HG02981 (cell line): ENCODE results near the gene CSTF2.
"Not testable (repeated sequence)": the region's sequence is repeated elsewhere in the genome, so short reads cannot be mapped to it uniquely, and the experiment has no call there.

ENCODE experiments used
- ATAC-seq: cut with Tn5 transposase; IDR thresholded peaks from one replicate; pipeline ENCODE4 v1.9.1; 2021; ENCODE audit warnings: mild to moderate bottlenecking, moderate library complexity; ENCODE audit not compliant: unreplicated experiment

CSTF2 gene

DNA sequence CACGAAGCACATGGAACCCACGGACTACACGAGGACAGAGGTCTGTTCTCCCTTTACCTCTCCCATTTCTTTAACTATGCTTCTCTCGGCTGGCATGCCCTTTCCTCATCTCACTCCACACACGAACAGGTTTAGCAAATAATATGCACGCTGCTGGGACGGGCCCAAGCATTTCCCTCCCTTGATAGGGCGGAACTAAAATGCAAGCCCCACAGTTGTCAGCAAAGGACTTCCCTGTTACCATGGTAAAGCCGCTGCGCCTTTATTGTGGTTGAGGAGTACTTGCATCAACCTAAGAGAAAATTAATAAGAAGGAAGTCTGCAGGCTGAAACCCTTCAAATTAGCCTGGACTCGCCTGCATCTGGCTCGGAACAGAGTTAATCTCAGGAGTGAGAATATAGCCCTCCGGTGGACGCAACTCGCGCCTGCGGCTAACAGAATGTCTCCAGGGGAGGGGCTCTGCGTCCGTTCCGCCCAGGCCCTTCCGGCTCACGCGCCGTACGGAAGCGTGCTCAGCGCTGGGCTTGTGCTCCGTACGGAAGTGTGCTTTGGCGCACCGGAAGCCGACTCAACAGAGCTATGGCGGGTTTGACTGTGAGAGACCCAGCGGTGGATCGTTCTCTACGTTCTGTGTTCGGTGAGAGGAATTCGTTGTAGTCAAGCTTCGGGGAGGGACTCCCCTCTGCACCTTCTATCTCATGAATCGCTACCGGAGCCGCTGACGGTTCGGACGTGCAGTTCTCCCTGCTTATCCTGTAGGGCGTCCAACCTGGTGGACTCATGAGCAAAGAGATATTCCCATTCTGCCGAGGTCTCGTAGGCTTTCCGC is at the start of gene CSTF2:
TSS of gene CSTF2 (plus strand) at position 555 of the 830 bp plus-strand sequence. CDS start at position 581, 26 bp downstream.
- ATAC-seq: peak; percentile 99

- ATAC-seq: not testable (repeated sequence)
These were observed 23.8 kb upstream of the CSTF2 start for GRCh38 chrX:100796371-100796770.

DNA sequence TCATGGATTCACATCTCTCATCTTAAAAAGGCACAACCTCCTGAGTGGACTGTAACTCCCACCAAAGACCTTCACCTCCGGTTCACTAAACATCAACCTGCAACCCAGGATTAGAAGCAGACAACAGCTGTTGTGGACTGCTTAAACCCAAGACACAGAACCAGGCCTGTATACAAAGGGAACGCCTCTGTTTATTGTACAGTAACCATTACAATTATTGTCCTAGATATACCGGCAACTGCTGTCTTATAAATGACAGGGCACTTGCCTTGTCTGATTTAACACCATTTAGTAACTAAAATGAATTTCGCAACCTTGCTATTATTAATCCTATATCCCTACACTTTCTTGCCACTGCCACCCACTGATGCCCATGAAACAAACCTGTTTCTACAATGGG is 22.8 kb upstream of the CSTF2 start:
- ATAC-seq: no peak

DNA sequence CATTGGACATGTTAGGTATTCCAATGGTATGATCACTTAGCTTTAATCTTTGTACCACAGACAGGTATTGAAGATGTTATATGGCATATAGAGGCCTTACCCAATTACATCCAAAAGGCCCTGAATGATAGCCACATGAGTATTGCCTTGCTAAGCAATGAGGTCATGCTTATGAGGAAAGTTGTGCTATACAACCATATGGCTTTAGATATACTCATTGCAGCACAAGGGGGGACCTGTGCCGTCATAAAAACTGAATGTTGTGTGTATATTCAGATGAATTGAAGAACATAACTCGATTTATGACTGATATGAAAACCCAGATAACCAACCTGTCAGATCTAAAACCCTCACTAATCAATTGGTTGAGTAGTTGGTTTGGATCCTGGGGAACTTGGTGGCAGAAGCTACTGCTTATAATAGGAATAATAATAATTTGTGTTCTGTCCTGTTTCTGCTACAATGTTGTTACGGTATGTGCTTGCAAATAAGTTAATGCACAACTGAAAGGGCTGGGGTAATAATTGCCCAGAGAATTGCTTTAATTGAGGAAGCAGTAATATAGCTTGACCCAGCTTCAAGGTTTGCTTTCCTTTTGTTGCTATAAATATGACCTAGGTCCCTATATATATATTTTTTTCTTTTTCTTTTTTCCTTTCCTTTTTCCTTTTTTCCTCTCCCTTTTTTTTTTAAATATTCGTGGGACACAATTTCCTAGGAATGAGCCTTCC is 21.5 kb upstream of the CSTF2 start:
- no peak for ATAC-seq

GRCh38 chrX:100802843-100803242 is 17.3 kb upstream of the CSTF2 start:
- no peak for ATAC-seq

DNA sequence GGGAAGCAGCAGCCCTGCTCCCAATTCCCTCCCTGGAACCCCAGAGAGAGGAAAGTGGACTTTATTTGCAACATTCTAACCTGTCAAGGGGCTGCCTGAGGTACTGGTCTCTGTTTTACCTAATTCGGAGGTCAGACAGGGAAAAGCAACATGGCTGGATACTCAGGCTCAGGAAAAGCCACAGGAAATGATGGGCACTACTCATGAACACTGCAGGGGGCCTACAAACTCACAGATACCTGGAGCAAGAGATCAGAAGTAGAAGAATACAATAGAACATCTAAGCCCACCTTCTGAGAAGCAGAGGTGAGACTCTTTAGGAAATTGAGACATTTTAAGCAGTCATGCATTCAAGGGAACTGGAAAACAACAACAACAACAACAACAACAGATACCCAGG is 15.4 kb upstream of the CSTF2 start:
- ATAC-seq: no peak

- ATAC-seq: not testable (repeated sequence)
These were observed 11.9 kb upstream of the CSTF2 start for GRCh38 chrX:100808265-100808664.

- ATAC-seq: no peak
These were observed 7.7 kb upstream of the CSTF2 start for GRCh38 chrX:100812216-100813158.

- no peak for ATAC-seq
These were observed 2.9 kb upstream of the CSTF2 start for GRCh38 chrX:100817340-100817739.

GRCh38 chrX:100819534-100819836 is 706 bp upstream of the CSTF2 start:
- no peak for ATAC-seq

DNA sequence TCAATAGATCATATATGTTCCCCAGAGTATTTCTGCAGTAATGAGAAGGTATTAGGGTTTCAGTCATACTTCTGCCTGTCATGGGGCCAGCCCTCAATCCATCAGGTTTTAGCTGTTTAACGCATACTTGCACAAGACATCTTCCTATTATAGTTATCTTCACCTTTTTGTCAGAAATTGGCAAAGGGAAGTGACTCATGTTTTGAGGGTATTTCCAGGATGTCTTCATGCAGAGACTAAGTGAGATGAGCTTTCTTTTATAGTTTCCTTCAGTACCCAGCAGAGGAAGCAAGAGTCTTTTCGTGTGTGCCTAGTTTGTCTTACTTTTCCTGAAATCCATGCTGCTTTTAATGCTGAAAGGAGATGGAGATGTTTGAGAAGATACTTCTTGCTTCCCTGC is 9.5 kb downstream of the CSTF2 start:
- peak; percentile 67 for ATAC-seq

DNA sequence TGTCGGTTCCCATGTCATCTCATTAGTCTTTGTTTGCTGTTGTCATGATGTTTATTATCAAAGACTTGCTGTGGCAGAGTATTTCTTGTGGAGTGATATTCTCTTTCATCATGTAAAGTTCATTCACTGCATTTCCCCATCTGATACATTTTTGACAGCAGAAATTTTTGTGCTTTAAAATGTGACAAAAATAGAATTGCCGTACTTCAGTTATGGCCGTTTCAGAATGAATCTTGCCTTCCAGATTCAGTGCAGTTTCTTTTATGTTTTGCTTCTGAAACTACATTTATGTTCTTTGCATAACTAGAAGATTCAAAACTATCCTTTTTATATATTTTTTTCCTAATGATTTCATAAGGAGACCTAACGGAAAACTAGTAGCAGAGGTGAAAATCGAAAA is 10.0 kb downstream of the CSTF2 start:
- ATAC-seq: no peak

- no peak for ATAC-seq
These were observed 10.4 kb downstream of the CSTF2 start for GRCh38 chrX:100830547-100830946.

- no peak for ATAC-seq
These were observed 11.2 kb downstream of the CSTF2 start for GRCh38 chrX:100831219-100831946.

GRCh38 chrX:100850317-100850716 is 30.1 kb downstream of the CSTF2 start:
- no peak for ATAC-seq

DNA sequence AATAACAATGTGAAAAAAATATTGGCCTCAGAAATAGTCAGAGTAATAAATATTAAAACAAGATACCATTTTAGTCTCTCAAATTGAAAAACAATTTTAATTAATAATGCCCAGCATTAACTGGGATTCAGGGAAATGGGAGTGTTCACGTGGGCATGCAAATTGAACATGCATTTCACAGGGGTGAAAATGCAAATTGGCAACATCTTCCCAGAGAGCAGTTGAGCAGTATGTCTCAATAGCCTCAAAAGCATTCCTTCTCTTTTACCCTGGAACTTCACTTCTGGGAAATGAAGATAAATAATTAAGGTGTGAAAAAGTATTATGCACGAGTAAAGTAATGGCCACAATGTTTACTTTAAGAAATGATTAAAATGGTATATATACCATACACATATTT is 32.6 kb downstream of the CSTF2 start:
- no peak for ATAC-seq

DNA sequence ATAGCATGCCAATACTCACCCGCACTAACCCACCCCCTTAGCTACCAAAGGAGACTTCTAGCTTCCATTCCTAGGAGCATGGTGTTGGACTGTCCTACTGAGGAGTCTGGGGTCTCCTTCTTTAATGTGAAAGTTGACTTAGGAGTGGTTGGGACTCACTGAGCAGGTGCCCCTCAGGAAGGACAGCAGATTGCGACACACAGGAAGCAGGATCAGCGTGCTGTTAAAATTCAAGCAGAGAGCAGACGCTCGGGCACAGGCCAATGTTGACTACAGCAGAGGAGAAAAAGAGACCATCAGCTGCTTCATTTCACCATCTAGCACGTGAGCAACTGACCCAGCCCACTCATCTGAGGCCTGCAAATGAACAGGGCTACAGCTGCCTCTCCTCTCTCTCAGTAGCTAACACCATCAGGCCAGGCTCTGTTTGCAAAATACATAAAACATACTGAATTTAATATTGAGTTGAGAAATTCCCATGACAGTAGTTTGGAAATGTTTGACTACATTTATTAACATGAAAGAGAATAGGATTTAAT is 43.2 kb downstream of the CSTF2 start:
- no peak for ATAC-seq

GRCh38 chrX:100864657-100865391 is 44.6 kb downstream of the CSTF2 start:
- ATAC-seq: no peak

- no peak for ATAC-seq
These were observed 48.1 kb downstream of the CSTF2 start for GRCh38 chrX:100868273-100868672.

DNA sequence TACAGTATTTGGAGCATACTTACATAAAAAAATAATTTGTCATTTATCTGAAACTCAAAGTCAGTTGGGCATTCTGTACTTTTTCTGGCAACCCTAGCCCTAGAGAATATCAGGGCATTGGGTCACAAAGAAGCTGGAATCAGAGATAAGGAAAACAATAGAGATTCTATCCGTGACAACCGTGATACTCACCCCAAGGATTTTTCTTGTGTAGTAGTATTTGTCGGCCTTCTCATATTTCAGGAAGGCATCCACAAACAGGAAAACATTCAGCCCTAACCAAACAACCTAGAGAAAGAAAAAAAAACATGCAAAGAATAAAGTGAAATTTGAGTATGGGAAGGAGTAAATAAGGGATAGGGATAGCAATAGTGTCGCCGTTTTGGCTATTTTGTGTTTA is 50.3 kb downstream of the CSTF2 start:
- ATAC-seq: no peak
